ENCODE data around the gene GIMAP1.

GRCh38 chr7:150686030-150686631 is 30.3 kb upstream of the GIMAP1 start:
- TF ChIP-seq POLR2AphosphoS5 (IDR thresholded peaks at IDR 0.05; ENCODE audit: low read depth, low read length) (no peak), POLR2A (IDR thresholded peaks at IDR 0.05; ENCODE audit: low read depth, low read length) (peak; percentile 18; the same call in 1 of the 2 replicates)

Measured in GM12892 (cell line).